GM23338 (cell line): ENCODE data around the gene NUMB.

Experiments used
- ETS1 ChIP-seq: IDR thresholded peaks from 2 replicates; pipeline ENCODE4 v1.6.1; 2016; ENCODE audit warnings: antibody characterized with exemption
- REST ChIP-seq: IDR thresholded peaks from one replicate; pipeline ENCODE4 v1.6.1; 2018; ENCODE audit warnings: antibody characterized with exemption; ENCODE audit not compliant: unreplicated experiment
- TF ChIP-seq, protein P1 (sequence below), 2 experiments: fragments of 200-600 bp in 1 of 2; sonication (generic) in 1 of 2; conservative IDR thresholded peaks; 2 replicates each; pipeline versions ENCODE4 v1.5.1 to v1.6.1; 2016 to 2017; ENCODE audit warnings: antibody characterized with exemption in 2 of 2, low read depth in 2 of 2, mild to moderate bottlenecking in 2 of 2, moderate library complexity in 1 of 2

DNA sequence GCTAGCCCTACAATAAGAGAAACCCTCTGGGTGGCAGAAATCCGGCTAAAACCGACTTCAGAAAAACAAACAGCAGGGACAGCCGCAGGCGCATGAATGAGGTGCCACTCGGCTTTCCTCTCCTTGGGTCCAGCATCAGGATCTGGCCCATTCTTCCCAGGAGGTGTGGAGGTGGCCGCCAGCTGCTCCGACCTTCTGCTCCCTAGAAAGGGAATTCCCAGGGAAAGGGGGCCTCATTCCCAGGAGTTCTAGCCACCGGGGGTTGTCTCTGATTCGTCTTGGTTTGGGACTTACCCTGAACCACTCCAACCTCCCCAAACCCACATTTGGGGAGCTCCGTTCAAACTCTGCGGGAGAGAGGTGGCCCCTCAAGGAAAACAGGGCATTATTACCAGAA is 208.0 kb downstream of the NUMB start:
- TF ChIP-seq ETS1, result no peak
- TF ChIP-seq, protein P1, sequence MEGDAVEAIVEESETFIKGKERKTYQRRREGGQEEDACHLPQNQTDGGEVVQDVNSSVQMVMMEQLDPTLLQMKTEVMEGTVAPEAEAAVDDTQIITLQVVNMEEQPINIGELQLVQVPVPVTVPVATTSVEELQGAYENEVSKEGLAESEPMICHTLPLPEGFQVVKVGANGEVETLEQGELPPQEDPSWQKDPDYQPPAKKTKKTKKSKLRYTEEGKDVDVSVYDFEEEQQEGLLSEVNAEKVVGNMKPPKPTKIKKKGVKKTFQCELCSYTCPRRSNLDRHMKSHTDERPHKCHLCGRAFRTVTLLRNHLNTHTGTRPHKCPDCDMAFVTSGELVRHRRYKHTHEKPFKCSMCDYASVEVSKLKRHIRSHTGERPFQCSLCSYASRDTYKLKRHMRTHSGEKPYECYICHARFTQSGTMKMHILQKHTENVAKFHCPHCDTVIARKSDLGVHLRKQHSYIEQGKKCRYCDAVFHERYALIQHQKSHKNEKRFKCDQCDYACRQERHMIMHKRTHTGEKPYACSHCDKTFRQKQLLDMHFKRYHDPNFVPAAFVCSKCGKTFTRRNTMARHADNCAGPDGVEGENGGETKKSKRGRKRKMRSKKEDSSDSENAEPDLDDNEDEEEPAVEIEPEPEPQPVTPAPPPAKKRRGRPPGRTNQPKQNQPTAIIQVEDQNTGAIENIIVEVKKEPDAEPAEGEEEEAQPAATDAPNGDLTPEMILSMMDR (conservative IDR thresholded peaks at IDR 0.05; ENCODE audit: low read depth in 2 of 2), result no peak
- TF ChIP-seq REST, result no peak
